ENCODE results near the gene NFIC.
"Not testable (repeated sequence)": the region's sequence is repeated elsewhere in the genome, so short reads cannot be mapped to it uniquely, and the experiment has no call there.

NFIC gene

DNA sequence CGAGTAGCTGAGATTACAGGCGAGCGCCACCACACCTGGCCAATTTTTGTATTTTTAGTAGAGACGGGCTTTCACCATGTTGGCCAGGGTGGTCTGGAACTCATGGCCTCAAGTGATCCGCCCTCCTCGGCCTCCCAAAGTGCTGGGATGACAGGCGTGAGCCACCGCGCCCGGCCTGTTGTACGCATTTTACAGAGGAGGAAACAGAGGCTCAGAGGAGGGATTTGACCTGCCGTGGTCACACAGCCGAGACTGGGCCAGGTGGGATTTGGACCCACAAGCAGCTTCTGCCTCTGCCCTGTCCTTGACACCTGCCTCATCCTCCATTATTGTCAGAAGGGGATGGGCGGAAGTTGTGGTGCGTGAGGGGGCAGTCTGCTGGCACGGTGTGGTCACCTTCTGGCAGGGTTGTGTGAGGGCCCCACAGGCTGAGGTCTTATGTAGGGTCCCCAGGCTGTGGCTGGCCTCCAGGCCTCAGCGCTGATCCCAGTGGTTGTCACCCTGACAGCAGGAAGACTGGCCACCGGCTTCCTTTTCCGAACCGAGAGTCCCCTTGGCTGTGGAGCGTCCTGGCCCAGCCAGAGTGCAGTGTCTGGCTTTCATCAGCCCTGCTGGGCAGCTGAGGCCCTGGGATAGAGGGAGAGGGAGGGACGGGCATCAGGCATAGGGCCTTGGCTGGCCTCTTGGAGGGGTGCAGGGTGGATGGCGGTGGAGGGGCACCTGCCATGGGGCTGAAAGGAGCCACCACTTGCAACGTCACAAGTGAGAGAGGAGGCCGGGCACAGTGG lies 20.3 kb downstream of the NFIC start:
- TF ChIP-seq, protein P1, sequence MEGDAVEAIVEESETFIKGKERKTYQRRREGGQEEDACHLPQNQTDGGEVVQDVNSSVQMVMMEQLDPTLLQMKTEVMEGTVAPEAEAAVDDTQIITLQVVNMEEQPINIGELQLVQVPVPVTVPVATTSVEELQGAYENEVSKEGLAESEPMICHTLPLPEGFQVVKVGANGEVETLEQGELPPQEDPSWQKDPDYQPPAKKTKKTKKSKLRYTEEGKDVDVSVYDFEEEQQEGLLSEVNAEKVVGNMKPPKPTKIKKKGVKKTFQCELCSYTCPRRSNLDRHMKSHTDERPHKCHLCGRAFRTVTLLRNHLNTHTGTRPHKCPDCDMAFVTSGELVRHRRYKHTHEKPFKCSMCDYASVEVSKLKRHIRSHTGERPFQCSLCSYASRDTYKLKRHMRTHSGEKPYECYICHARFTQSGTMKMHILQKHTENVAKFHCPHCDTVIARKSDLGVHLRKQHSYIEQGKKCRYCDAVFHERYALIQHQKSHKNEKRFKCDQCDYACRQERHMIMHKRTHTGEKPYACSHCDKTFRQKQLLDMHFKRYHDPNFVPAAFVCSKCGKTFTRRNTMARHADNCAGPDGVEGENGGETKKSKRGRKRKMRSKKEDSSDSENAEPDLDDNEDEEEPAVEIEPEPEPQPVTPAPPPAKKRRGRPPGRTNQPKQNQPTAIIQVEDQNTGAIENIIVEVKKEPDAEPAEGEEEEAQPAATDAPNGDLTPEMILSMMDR (IDR thresholded peaks at IDR 0.05): no peak
- Histone ChIP-seq H3K9me3 (no peaks in the 10 kb centered on the region), H3K36me3 (peaks cover 9 to 28% (median 17%) of the 10 kb centered on the region in 3 donors), H3K4me1 (peaks cover 4 to 98% (median 89%) of the 10 kb centered on the region in 4 donors), H3K27me3 (no peaks in the 10 kb centered on the region), H3K4me3 (peak overlapping the region in 1 of 2 donors; percentile 9), H3K27ac (peak overlapping the region; percentile 86 to 100)
- DNase-seq: no peak
- intact Hi-C loops (cut with DNase I; ENCODE audit: low total_unique reads): no loop called here

DNA sequence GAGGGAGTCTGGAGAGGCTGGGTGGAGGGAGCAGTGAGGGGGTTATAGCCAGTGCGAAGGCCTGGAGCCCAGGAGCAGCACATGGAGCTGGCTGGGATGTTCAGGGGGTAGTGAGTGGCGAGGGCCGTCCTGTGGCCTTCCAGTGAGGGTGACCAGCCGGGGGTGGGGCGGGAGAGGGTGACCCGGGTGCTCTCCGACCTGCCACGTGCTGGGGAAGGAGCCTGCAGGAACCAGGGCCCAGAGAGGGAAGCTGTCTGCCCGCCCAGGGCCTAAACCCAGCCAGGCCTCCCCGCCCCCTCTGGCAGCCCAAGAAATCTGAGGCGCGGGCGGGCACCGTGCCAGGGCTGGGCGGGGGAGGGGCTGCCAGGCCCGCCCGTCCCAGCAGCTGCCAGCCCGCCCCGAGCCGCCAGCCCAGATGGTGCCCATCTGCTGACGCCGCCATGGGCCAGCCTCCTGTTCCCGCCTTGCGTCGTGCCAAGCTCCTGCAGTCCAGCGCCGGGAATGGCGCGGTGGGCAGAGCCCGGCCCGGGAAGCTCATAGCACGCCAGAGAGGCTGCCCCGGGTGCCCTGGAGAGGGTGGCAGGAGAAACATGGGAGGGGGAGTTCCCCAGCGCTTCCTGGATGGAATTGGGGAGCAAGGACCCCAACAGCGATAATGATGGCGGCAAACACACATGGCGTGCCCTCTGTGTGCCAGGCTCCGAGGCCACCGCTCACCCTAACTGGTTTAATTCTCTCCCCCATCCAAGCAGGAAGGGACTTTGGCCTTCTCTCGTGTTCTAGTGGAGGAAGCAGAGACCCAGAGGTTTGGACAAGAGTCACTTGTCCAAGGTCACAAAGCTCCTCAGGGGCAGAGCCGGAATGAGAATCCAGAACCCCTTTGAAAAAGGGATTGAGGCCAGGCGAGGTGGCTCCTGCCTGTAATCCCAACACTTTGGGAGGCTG lies 21.5 kb downstream of the NFIC start:
- TF ChIP-seq, protein P1 (IDR thresholded peaks at IDR 0.05): peak; percentile 6 to 37
- Histone ChIP-seq H3K36me3 (peaks cover 0 to 25% (median 12%) of the 10 kb centered on the region in 3 donors), H3K9me3 (no peaks in the 10 kb centered on the region), H3K4me3 (peak overlapping the region; percentile 12 to 34), H3K27ac (peak overlapping the region; percentile 86 to 100), H3K4me1 (peaks cover 4 to 94% (median 82%) of the 10 kb centered on the region in 4 donors), H3K27me3 (no peaks in the 10 kb centered on the region)
- intact Hi-C loops (cut with DNase I; ENCODE audit: low total_unique reads): no loop called here
- peak; percentile 85 to 97 for DNase-seq

DNA sequence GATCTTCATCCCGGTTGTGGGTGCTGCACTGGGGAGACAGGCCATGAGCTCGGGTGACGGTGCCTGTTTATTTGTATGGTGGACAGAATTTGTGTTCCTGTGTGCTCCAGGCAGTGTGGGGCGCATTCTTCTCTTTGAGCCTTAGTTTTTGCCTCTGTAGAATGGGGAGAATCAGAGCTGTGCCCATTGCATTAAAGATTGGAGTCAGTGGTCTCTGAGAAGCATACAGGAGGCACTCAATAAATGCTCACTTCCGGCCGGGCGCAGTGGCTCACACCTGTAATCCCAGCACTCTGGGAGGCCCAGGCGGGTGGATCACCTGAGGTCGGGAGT lies 23.0 kb downstream of the NFIC start:
- peaks cover 4 to 17% (median 12%) of the 10 kb centered on the region in 3 donors for H3K36me3 ChIP-seq
- intact Hi-C loops (cut with DNase I; ENCODE audit: low total_unique reads): no loop called here
- H3K27me3 ChIP-seq: no peaks in the 10 kb centered on the region
- no peak for DNase-seq
- peak overlapping the region; percentile 86 to 100 for H3K27ac ChIP-seq
- H3K9me3 ChIP-seq: no peaks in the 10 kb centered on the region
- H3K4me1 ChIP-seq: peaks cover 4 to 79% (median 69%) of the 10 kb centered on the region in 4 donors
- H3K4me3 ChIP-seq: no peak overlapping the region
- TF ChIP-seq, protein P1 (IDR thresholded peaks at IDR 0.05): no peak

DNA sequence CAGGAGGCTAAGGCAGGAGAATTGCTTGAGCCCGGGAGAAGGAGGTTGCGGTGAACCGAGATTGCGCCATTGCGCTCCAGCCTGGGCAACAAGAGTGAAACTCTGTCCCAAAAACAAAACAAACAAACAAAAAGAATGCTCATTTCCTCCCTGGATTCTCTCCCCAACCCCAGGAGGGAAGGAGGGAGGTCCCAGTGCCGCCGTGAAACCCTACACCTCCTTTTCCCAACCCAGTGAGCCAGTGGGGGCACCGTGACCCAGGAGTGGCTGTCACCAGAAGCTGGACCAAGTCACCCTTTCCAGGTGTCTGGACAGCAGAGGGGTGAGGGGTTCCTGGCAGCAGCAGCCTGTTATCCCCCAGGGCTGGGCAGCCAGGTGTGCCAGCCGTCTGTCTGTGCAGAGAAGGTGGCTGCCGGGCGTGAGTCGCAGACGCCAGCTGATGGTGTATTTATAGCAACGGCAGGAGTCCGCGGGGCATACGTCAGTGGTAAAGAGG lies 23.5 kb downstream of the NFIC start:
- Histone ChIP-seq H3K27ac (peak overlapping the region; percentile 86 to 100), H3K4me3 (no peak overlapping the region), H3K36me3 (peaks cover 4 to 19% (median 12%) of the 10 kb centered on the region in 3 donors), H3K9me3 (no peaks in the 10 kb centered on the region), H3K4me1 (peaks cover 4 to 74% (median 64%) of the 10 kb centered on the region in 4 donors), H3K27me3 (no peaks in the 10 kb centered on the region)
- DNase-seq: no peak
- TF ChIP-seq, protein P1 (IDR thresholded peaks at IDR 0.05): no peak
- intact Hi-C loops (cut with DNase I; ENCODE audit: low total_unique reads): no loop called here

DNA sequence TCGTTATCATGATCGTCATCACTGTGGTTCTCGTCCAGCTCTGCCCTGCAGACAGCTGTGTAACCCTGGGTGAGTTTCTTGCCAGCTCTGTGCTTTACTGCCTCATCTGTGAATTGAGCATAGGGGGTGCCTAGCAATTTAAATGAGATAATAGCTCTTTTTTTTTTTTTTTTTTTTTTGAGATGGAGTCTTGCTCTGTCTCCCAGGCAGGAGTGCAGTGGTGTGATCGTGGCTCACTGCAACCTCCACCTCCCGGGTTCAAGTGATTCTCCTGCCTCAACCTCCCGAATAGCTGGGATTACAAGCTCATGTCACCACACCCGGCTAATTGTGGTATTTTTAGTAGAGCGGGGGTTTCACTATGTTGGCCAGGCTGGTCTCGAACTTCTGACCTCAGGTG lies 25.5 kb downstream of the NFIC start:
- H3K27ac ChIP-seq; H3K27me3 ChIP-seq; H3K9me3 ChIP-seq; DNase-seq; H3K4me3 ChIP-seq; intact Hi-C loops (cut with DNase I; ENCODE audit: low total_unique reads): not testable (repeated sequence)
- Histone ChIP-seq H3K36me3 (peaks cover 4 to 27% (median 12%) of the 10 kb centered on the region in 3 donors), H3K4me1 (peaks cover 4 to 67% (median 54%) of the 10 kb centered on the region in 4 donors)
